ENCODE data around the gene DDX59. TPM values are rescaled to one million over a fixed set of nuclear protein-coding genes. Genes with fewer than 3 reads are reported as not detected.

DDX59 gene
- total RNA-seq, 1 donor from 2014 or later = 19.6 TPM

GRCh38 chr1:200707116-200707515 is 37.4 kb upstream of the DDX59 start:
- TF ChIP-seq CTCF (IDR thresholded peaks at IDR 0.05) = no peak
- Histone ChIP-seq H3K36me3 (no peaks in the 10 kb centered on the region), H3K27me3 (ENCODE audit: low read depth) (no peaks in the 10 kb centered on the region), H3K27ac (no peak overlapping the region), H3K4me3 (no peak overlapping the region), H3K9me3 (no peaks in the 10 kb centered on the region), H3K4me1 (no peaks in the 10 kb centered on the region)
- intact Hi-C loops (cut with DNase I) = no loop called here
- DNase-seq = no peak
- ATAC-seq = no peak

- H3K27me3 ChIP-seq (ENCODE audit: low read depth) = no peaks in the 10 kb centered on the region
- no peak for DNase-seq
- no peaks in the 10 kb centered on the region for H3K9me3 ChIP-seq
- TF ChIP-seq CTCF (IDR thresholded peaks at IDR 0.05) = no peak
- no peak for ATAC-seq
- intact Hi-C loops (cut with DNase I) = no loop called here
- no peak overlapping the region for H3K27ac ChIP-seq
- H3K4me1 ChIP-seq = no peaks in the 10 kb centered on the region
- no peaks in the 10 kb centered on the region for H3K36me3 ChIP-seq
- no peak overlapping the region for H3K4me3 ChIP-seq
Measured at GRCh38 chr1:200706111-200706814, 36.6 kb upstream of the DDX59 start.

- no peak for ATAC-seq
- no peaks in the 10 kb centered on the region for H3K9me3 ChIP-seq
- no peak overlapping the region for H3K27ac ChIP-seq
- no peaks in the 10 kb centered on the region for H3K4me1 ChIP-seq
- H3K36me3 ChIP-seq = no peaks in the 10 kb centered on the region
- no peaks in the 10 kb centered on the region for H3K27me3 ChIP-seq (ENCODE audit: low read depth)
- H3K4me3 ChIP-seq = no peak overlapping the region
- intact Hi-C loops (cut with DNase I) = no loop called here
- no peak for TF ChIP-seq CTCF (IDR thresholded peaks at IDR 0.05)
- DNase-seq = no peak
Measured at GRCh38 chr1:200704986-200705500, 35.3 kb upstream of the DDX59 start.

GRCh38 chr1:200699871-200700270 is 30.2 kb upstream of the DDX59 start:
- Histone ChIP-seq H3K27me3 (ENCODE audit: low read depth) (no peaks in the 10 kb centered on the region), H3K4me1 (no peaks in the 10 kb centered on the region), H3K9me3 (no peaks in the 10 kb centered on the region), H3K4me3 (no peak overlapping the region), H3K27ac (no peak overlapping the region), H3K36me3 (no peaks in the 10 kb centered on the region)
- intact Hi-C loops (cut with DNase I) = no loop called here
- no peak for TF ChIP-seq CTCF (IDR thresholded peaks at IDR 0.05)
- DNase-seq (no peak), ATAC-seq (no peak)

- H3K4me3 ChIP-seq = no peak overlapping the region
- no peaks in the 10 kb centered on the region for H3K36me3 ChIP-seq
- DNase-seq = no peak
- no peaks in the 10 kb centered on the region for H3K27me3 ChIP-seq (ENCODE audit: low read depth)
- H3K27ac ChIP-seq = no peak overlapping the region
- H3K9me3 ChIP-seq = no peaks in the 10 kb centered on the region
- no peak for TF ChIP-seq CTCF (IDR thresholded peaks at IDR 0.05)
- ATAC-seq = no peak
- H3K4me1 ChIP-seq = no peaks in the 10 kb centered on the region
- intact Hi-C loops (cut with DNase I) = no loop called here
Measured at GRCh38 chr1:200694738-200695137, 25.0 kb upstream of the DDX59 start.

Data from lower lobe of right lung (tissue), 2 donors.